Measurements from ENCODE around the gene SARDH. TPM values are rescaled to one million over a fixed set of nuclear protein-coding genes. Genes with fewer than 3 reads are reported as not detected.
"Not testable (repeated sequence)": the region's sequence is repeated elsewhere in the genome, so short reads cannot be mapped to it uniquely, and the experiment has no call there.

SARDH gene
- total and polyA plus RNA-seq, 10 donors = 1.0 to 4.5 (median 2.3) TPM

DNA sequence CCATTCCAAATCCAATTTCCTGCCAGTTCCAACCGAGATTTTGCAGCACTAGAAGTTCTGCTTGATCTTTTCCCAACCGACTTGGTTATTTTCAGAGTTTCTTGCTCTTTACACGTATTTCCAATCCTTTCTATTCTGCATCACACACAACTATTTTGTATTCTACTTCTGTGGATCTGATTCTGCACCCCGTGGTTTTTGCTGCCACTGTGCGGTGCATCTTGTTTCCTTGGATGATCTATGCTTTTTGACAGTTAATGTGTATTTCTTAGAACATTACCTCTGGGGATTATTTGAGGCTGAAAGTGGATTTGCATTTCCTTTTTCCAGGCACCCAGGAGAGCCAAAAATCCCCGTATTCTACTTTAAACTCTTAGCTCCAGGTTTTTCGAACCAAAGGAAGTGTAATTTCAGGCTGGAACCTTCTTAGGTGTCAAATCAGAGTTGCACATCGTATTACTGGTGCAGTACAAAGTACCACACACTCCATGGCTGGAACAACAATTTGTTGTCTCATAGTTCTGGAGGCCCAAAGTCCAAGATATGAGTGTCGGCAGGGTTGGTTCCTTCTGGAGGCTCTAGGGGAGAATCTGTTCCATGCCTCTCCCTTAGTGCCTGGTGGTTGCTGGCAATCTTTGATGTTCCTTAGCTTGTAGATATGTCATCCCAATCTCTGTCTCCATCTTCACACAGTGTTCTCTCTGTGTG is 14.7 kb upstream of the SARDH start:
- H3K36me3 ChIP-seq = no peaks in the 10 kb centered on the region
- H3K4me3 ChIP-seq = no peak overlapping the region
- 61 to 77% (median 70%) methylated on average over 8 to 9 of the region's 9 CpGs for WGBS, 5 donors
- no peak overlapping the region for H3K27ac ChIP-seq
- no peaks in the 10 kb centered on the region for H3K4me1 ChIP-seq
- DNase-seq = no peak
- H3K27me3 ChIP-seq (replicated peaks in 1 of 7) = peaks cover 0 to 40% (median 0%) of the 10 kb centered on the region in 7 donors
- TF ChIP-seq POLR2A (IDR thresholded peaks at IDR 0.05) (no peak), POLR2AphosphoS5 (IDR thresholded peaks at IDR 0.05) (no peak)
- TF ChIP-seq, protein P1, sequence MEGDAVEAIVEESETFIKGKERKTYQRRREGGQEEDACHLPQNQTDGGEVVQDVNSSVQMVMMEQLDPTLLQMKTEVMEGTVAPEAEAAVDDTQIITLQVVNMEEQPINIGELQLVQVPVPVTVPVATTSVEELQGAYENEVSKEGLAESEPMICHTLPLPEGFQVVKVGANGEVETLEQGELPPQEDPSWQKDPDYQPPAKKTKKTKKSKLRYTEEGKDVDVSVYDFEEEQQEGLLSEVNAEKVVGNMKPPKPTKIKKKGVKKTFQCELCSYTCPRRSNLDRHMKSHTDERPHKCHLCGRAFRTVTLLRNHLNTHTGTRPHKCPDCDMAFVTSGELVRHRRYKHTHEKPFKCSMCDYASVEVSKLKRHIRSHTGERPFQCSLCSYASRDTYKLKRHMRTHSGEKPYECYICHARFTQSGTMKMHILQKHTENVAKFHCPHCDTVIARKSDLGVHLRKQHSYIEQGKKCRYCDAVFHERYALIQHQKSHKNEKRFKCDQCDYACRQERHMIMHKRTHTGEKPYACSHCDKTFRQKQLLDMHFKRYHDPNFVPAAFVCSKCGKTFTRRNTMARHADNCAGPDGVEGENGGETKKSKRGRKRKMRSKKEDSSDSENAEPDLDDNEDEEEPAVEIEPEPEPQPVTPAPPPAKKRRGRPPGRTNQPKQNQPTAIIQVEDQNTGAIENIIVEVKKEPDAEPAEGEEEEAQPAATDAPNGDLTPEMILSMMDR (IDR thresholded peaks at IDR 0.05 in 8 of 11, conservative IDR thresholded peaks at IDR 0.05 in 3 of 11) = no peak
- intact Hi-C loops (cut with DNase I; ENCODE audit: low total_unique reads) = no loop called here
- no peaks in the 10 kb centered on the region for H3K9me3 ChIP-seq

DNA sequence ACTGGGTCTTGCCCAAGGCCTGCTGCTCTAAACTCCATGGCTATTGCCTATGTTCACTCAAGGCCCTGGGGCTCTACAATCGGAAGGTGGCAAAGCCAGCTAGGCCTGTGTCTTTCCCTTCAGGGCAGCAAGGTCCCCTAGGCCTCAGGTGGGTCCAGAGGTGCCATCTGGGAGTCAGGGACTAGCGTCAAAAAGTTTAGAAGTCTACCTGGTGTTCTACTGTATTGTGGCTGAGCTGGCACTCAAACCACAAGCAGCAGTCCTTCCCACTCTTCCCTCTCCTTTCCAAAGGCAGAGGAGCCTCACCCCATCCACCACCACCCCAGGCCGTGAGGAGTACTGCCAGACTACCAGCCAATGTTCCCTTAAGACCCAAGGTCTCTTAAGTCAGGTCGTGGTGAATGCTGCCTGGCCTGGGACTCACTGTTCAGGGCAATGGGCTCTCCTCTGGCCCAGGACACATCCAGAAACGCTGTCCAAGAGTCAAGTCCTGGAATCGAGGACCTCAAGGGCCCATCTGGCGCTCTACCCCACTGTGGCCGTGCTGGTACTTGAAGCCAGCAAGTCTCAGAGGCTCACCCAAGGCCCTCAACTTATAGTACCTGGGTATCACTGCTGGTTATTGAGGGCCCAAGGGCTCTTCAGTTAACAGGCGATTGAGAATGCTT is 13.0 kb upstream of the SARDH start:
- H3K4me3 ChIP-seq = no peak overlapping the region
- 77 to 92% (median 84%) methylated on average over 9 of the region's 9 CpGs for whole genome bisulfite sequencing, 5 donors
- H3K27ac ChIP-seq = no peak overlapping the region
- no peaks in the 10 kb centered on the region for H3K36me3 ChIP-seq
- H3K4me1 ChIP-seq = no peaks in the 10 kb centered on the region
- H3K27me3 ChIP-seq (replicated peaks in 1 of 7) = peaks cover 0 to 47% (median 0%) of the 10 kb centered on the region in 7 donors
- intact Hi-C loops (cut with DNase I; ENCODE audit: low total_unique reads) = no loop called here
- no peaks in the 10 kb centered on the region for H3K9me3 ChIP-seq
- TF ChIP-seq POLR2A (IDR thresholded peaks at IDR 0.05) (no peak), POLR2AphosphoS5 (IDR thresholded peaks at IDR 0.05) (no peak)
- TF ChIP-seq, protein P1 (IDR thresholded peaks at IDR 0.05 in 8 of 11, conservative IDR thresholded peaks at IDR 0.05 in 3 of 11) = no peak
- no peak for DNase-seq

DNA sequence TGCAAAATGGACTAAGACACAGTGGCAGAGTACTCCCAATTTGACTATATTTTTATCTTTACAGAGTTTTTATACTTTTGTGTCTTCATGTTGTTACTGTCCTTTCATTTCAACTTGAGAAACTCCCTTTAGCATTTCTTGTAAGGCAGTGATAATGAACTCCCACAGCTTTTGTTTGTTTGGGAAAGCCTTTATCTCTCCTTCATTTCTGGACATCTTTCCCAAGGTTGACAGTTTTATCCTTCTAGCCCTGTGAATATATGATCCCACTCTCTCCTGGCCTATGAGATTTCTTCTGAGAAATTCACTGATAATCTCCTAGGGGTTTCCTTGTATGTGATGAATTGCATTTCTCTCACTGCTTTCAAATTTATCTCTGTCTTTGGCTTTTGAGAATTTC is 9.2 kb upstream of the SARDH start:
- Histone ChIP-seq H3K36me3 (no peaks in the 10 kb centered on the region), H3K9me3 (no peaks in the 10 kb centered on the region), H3K4me3 (no peak overlapping the region), H3K27ac (no peak overlapping the region), H3K27me3 (replicated peaks in 1 of 7) (peaks cover 0 to 49% (median 0%) of the 10 kb centered on the region in 7 donors), H3K4me1 (no peaks in the 10 kb centered on the region)
- DNase-seq = no peak
- TF ChIP-seq POLR2A (IDR thresholded peaks at IDR 0.05) (no peak), POLR2AphosphoS5 (IDR thresholded peaks at IDR 0.05) (no peak)
- TF ChIP-seq, protein P1 (IDR thresholded peaks at IDR 0.05 in 8 of 11, conservative IDR thresholded peaks at IDR 0.05 in 3 of 11) = no peak
- intact Hi-C loops (cut with DNase I; ENCODE audit: low total_unique reads) = no loop called here

DNA sequence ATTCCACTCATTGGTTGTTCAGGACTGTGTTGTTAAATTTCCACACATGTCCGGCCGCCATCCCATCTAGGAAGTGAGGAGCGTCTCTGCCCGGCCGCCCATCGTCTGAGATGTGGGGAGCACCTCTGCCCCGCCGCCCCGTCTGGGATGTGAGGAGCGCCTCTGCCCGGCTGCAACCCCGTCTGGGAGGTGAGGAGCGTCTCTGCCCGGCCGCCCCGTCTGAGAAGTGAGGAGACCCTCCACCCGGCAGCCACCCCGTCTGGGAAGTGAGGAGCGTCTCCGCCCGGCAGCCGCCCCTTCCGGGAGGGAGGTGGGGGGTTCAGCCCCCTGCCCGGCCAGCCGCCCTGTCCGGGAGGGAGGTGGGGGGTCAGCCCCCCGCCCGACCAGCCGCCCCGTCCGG is 6.4 kb upstream of the SARDH start:
- H3K27me3 ChIP-seq (replicated peaks in 1 of 7) = peaks cover 0 to 37% (median 0%) of the 10 kb centered on the region in 7 donors
- 89 to 96% (median 91%) methylated on average over 13 to 27 of the region's 31 CpGs for whole genome bisulfite sequencing, 5 donors
- H3K27ac ChIP-seq; H3K4me3 ChIP-seq; intact Hi-C loops (cut with DNase I; ENCODE audit: low total_unique reads); H3K4me1 ChIP-seq; H3K36me3 ChIP-seq; H3K9me3 ChIP-seq; DNase-seq: not testable (repeated sequence)

Measured in spleen (tissue), 11 donors.